Naive B cell (primary cell): ENCODE results near the gene PTPRT. TPM values are rescaled to one million over a fixed set of nuclear protein-coding genes. Genes with fewer than 3 reads are reported as not detected.

Source experiments
- ATAC-seq, 2 donors: fragments of 150-1000 bp; cut with Tn5 transposase; 2 replicates each; pipeline ENCODE4 v1.10.0; 2021; ENCODE audit warnings: low read depth in 2 of 2, mild to moderate bottlenecking in 2 of 2, moderate library complexity in 2 of 2
- DNase-seq: peaks from one replicate; pipeline ENCODE4 v3.0.0; 2022
- H3K27ac Mint-ChIP-seq, 6 donors: one replicate each; pipeline ENCODE4 v1.8.0; 2020 to 2022; ENCODE audit warnings: mild to moderate bottlenecking in 6 of 6, mixed read lengths in 6 of 6, moderate library complexity in 5 of 6, inconsistent platforms in 2 of 6
- H3K27me3 Mint-ChIP-seq, 3 donors: one replicate each; pipeline ENCODE4 v1.8.0; 2021 to 2022; ENCODE audit warnings: mixed read lengths in 3 of 3, mild to moderate bottlenecking in 1 of 3
- H3K36me3 Mint-ChIP-seq, 2 donors: one replicate each; pipeline ENCODE4 v1.8.0; 2020 to 2022; ENCODE audit warnings: mixed read lengths in 2 of 2, inconsistent platforms in 1 of 2, mild to moderate bottlenecking in 1 of 2
- H3K4me1 Mint-ChIP-seq, 3 donors: one replicate each; pipeline ENCODE4 v1.8.0; 2020 to 2022; ENCODE audit warnings: mixed read lengths in 3 of 3, inconsistent platforms in 1 of 3, mild to moderate bottlenecking in 1 of 3, moderate library complexity in 1 of 3
- H3K4me3 Mint-ChIP-seq, 8 donors: one replicate each; pipeline ENCODE4 v1.8.0; 2020 to 2022; ENCODE audit warnings: mild to moderate bottlenecking in 8 of 8, mixed read lengths in 8 of 8, moderate library complexity in 8 of 8, inconsistent platforms in 2 of 8
- H3K9me3 Mint-ChIP-seq, 7 donors: one replicate each; pipeline ENCODE4 v1.8.0; 2020 to 2022; ENCODE audit warnings: mixed read lengths in 7 of 7, mild to moderate bottlenecking in 5 of 7, inconsistent platforms in 2 of 7, moderate library complexity in 1 of 7
- polyA plus RNA-seq, 6 donors: library from polyadenylated mRNA; unstranded; fragments of 300-500 nt; fragmentation: Illumina TruSeq; gene quantifications; one replicate each; pipeline ENCODE4 v1.2.3, GENCODE V29; 2021; ENCODE audit warnings: low read depth in 6 of 6

PTPRT gene
- polyA plus RNA-seq, 6 donors from 2014 or later: not detected

DNA sequence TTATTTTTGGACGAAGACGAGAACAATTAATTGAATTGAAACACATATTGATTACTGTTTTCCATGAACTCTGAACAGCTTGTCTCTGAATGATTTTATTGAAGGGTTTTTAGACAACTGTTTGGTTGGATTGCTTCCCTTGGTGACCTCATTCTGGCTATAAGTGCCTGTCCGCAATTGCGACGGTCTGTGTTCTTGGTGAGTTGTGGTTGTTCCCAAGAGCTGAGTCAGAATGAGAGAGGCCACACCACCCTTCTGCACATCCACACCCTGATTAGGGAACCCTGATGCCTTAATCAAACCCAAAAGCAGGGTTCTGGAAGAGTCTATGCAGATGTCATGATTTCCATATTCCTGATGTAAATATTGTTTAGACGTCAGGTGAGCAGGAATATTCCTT is 747.0 kb downstream of the PTPRT start:
- DNase-seq: no peak
- ATAC-seq: no peak
- Mint-ChIP-seq H3K9me3 (peaks cover 0 to 12% (median 2%) of the 10 kb centered on the region in 7 donors), H3K4me3 (no peak overlapping the region), H3K27ac (no peak overlapping the region), H3K4me1 (no peaks in the 10 kb centered on the region), H3K27me3 (no peaks in the 10 kb centered on the region), H3K36me3 (no peaks in the 10 kb centered on the region)

DNA sequence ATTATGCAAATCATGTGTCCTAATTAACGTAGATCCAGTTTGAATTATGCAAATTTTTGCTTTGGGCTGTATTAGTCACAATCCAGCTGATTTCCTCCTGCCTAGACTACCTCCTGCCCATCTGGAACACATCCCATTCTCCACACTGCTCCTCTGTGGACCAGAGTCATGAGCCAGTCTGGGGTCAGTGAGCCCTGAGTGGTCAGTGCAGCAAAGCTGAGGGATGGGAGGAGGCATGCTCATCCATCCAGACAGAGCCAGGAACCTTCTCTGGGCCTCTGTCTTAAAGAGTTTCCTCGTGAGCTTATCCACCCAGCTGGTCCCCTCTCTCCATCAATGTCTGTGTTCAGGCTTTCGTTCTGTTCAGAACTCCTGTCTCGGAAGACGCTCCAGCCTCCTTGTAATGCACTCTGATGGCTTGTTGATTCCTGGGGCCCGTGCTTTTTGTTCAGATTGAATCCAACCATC is 747.8 kb downstream of the PTPRT start:
- Mint-ChIP-seq H3K27me3 (no peaks in the 10 kb centered on the region), H3K4me1 (no peaks in the 10 kb centered on the region), H3K36me3 (no peaks in the 10 kb centered on the region), H3K4me3 (no peak overlapping the region), H3K27ac (no peak overlapping the region), H3K9me3 (peaks cover 0 to 12% (median 2%) of the 10 kb centered on the region in 7 donors)
- no peak for ATAC-seq
- DNase-seq: no peak

DNA sequence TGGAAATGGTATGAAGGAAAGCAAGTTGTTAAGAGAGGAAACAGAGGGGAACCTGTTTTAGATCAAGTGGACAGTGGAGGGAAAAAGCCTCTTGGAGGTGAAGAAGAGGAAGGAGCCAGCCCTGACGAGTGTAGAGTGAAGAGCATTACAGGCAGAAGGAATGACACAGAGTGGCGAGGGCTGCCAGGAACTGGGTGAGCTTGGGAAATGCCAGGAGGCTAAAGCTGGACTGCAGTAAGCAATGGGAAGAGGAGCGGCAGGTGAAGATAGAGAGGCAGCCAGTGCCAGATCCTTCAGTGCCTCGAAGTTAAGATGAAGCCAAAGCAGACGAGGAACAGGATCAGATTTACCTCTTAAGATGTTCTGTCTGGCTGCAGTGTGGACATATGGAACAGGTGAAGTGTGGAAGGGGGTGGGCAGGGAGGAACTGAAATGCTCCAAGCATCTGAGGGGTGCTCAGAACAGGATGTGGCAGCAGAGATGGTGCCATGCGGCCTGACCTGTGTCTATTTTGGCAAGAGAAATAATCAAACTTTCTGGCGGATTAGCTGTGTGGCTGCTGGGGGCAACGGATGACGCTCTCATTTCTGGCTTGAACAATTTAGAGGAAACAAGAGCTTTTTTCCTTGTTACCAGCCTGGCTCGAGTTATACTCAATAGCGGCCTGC is 748.4 kb downstream of the PTPRT start:
- no peak for ATAC-seq
- H3K27ac Mint-ChIP-seq: no peak overlapping the region
- no peaks in the 10 kb centered on the region for H3K4me1 Mint-ChIP-seq
- H3K9me3 Mint-ChIP-seq: peaks cover 0 to 12% (median 2%) of the 10 kb centered on the region in 7 donors
- H3K4me3 Mint-ChIP-seq: no peak overlapping the region
- H3K36me3 Mint-ChIP-seq: no peaks in the 10 kb centered on the region
- H3K27me3 Mint-ChIP-seq: no peaks in the 10 kb centered on the region
- no peak for DNase-seq

DNA sequence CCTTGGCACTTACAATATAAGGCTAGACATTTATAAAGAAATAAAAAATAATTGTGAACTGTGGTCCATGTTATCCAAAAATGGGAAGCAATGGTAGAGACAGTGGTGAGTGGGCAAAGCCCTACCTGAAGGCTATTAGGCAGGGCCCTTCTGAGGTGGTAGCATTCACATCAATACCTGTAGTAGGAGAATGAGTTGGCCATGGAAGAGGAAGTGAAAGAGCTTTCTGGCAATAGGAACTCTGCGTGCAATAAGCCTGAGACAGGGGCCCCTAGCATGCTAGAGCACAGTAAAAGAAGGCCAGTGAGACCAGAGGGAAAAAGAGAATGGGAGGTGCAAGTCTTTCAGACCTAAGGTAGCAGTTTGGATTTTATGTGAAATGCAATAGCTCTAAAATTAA is 754.5 kb downstream of the PTPRT start:
- DNase-seq (no peak), ATAC-seq (no peak)
- H3K27ac Mint-ChIP-seq: no peak overlapping the region
- no peak overlapping the region for H3K4me3 Mint-ChIP-seq
- peaks cover 0 to 3% (median 0%) of the 10 kb centered on the region in 7 donors for H3K9me3 Mint-ChIP-seq
- H3K4me1 Mint-ChIP-seq: no peaks in the 10 kb centered on the region
- no peaks in the 10 kb centered on the region for H3K27me3 Mint-ChIP-seq
- H3K36me3 Mint-ChIP-seq: no peaks in the 10 kb centered on the region

DNA sequence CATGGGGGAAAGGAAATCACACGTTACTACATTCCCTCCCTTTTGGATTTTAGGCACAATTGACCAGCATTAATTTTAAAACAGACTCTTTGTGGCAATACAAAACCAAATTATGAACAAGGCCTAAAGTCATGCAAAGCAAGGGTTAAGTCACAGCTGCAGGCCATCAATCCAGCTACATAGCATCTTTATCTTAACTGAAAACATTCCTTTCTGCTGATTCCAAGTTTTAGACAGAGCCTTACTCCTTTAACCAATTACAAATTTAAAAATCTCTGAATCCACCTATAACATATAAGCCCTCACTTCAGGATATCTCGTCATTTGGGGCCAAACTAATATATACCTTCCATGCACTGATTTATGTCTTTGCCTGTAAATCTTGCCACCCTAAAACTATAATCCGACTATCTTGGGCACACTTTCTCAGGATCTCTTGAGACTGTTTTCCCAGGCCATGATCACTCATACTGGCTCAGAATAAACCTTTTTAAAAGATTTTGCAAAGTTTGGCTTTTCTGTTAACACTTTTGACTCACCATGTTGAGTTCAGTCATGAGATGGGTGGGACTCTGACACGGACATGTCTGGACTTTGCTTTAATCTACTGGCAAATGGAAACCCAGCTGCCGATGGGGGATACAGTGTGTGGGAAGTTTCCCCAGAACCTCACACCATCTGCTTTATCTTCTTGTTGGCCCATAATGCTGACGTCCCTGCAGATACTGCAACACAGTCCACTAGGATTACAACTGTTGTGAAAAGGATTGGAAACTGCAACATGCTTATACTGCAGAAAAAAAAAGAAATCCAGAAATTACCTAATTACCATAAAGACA is 757.0 kb downstream of the PTPRT start:
- DNase-seq: no peak
- H3K4me3 Mint-ChIP-seq: no peak overlapping the region

DNA sequence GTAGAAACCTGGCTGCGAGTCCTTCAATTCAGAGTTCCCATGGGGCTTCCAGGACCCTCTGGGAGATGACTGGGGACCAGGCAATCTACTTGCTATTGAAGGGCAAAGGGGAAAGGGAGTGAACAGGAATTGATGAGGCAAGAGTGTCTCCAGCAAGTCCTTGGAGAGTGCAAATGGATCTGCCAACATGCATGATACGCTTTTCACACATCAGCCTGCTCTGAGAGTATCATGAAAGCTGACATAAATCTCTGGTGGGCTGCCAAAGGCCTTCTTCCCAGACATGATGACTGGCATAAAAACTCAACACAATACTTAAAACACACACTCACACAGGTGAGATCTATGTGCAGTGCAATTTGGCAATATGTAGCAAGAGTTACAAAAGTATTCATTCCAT is 759.1 kb downstream of the PTPRT start:
- Mint-ChIP-seq H3K27me3 (no peaks in the 10 kb centered on the region), H3K4me3 (no peak overlapping the region), H3K36me3 (no peaks in the 10 kb centered on the region), H3K27ac (no peak overlapping the region), H3K9me3 (peaks cover 0 to 18% (median 5%) of the 10 kb centered on the region in 7 donors), H3K4me1 (no peaks in the 10 kb centered on the region)
- DNase-seq: no peak
- no peak for ATAC-seq

More for the DNA sequence above, 757.0 kb downstream of the PTPRT start:
- Mint-ChIP-seq H3K9me3 (peaks cover 0 to 11% (median 2%) of the 10 kb centered on the region in 7 donors), H3K27me3 (no peaks in the 10 kb centered on the region), H3K36me3 (no peaks in the 10 kb centered on the region), H3K4me1 (no peaks in the 10 kb centered on the region), H3K27ac (peak overlapping the region in 1 of 6 donors; percentile 52)
- ATAC-seq: no peak

DNA sequence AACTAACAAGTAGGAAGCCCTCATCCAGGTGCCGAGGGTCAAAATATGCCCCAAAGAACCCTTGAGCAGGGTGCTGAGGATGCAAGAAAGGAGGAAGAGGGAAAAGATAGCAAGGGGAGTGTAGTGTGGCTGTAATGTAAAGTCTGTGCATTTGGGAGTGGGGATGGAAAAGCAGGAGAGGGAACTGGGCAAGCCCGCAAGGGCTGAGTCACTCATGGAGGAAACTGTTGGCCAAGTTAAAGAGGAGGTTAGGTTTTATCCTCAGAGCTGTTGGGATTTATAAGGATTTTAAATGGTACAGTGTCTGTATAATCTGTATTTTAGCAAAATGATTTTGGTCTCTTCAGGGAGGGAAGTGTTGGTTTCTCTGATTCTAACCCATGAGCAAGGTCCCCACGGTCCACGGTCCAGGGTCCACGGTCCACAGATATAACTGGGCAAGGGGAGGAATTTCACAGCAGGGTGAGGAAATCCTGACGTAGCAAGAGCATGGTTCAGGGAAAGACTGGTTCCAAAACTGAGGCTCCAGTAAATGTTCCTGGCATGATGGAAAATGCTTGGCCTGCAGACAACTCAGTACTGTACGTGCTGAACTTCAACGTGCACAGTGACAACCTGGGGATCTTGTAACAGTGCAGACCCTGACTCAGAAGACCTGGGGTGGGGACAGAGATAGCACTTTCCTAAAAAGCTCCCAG is 759.8 kb downstream of the PTPRT start:
- Mint-ChIP-seq H3K4me3 (peak overlapping the region in 1 of 8 donors; percentile 3), H3K36me3 (no peaks in the 10 kb centered on the region), H3K27ac (no peak overlapping the region), H3K27me3 (no peaks in the 10 kb centered on the region), H3K9me3 (peaks cover 0 to 19% (median 5%) of the 10 kb centered on the region in 7 donors), H3K4me1 (no peaks in the 10 kb centered on the region)
- no peak for DNase-seq
- no peak for ATAC-seq

DNA sequence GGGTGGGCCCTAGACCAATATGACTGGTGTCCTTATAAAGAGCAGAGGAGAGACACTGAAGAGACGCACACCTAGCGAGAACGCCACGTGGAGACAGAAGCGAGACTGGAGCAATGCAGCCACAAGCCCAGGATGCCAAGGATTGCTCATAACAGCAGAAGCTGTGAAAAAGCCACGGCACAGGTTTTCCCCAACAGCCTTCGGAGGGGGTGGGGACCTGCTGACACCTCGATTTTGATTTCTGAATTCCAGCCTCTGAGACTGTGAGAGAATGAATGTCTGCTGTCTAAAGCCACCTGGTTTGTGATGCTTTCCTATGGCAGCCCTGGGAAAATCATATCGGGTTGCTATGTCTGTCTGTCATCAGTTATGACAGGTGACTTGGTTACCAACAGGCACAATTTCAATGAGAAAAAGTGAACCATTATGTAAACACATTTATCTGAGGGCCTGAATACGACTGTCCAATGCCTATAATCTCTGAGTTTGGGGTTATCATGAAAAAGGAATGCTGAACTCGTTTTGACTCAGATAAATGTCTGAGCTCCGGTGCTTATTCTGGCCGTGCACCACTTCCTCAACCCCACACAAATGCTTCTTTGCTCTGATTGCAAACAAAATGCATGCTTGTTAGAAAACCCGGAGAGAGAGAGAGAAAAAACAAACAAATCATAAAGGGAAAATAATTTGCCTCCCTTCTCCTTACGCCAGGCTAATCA is 769.7 kb downstream of the PTPRT start:
- no peak overlapping the region for H3K27ac Mint-ChIP-seq
- H3K27me3 Mint-ChIP-seq: no peaks in the 10 kb centered on the region
- ATAC-seq (no peak), DNase-seq (no peak)
- H3K4me3 Mint-ChIP-seq: no peak overlapping the region
- peaks cover 0 to 11% (median 4%) of the 10 kb centered on the region in 7 donors for H3K9me3 Mint-ChIP-seq
- H3K4me1 Mint-ChIP-seq: no peaks in the 10 kb centered on the region
- no peaks in the 10 kb centered on the region for H3K36me3 Mint-ChIP-seq

DNA sequence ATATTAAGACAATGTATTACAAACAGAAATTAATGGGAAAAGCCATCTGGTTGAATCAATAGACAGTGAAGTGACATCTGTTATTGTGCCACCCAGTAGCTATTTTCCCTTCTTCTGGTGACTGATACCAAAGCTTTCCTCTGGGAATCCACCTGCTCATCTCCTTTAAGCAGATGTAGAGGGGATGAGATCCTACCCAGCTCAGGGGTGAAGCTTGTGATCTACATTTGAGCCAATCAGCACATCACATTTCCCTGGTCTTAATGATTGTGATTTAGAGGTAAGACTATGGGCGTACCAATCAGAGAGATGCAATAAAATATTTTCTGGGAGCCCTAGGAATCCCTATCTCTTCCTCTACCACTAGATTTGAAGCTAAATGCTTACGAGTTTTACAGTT is 782.9 kb downstream of the PTPRT start:
- peaks cover 0 to 8% (median 5%) of the 10 kb centered on the region in 7 donors for H3K9me3 Mint-ChIP-seq
- no peaks in the 10 kb centered on the region for H3K27me3 Mint-ChIP-seq
- no peak overlapping the region for H3K27ac Mint-ChIP-seq
- no peak overlapping the region for H3K4me3 Mint-ChIP-seq
- H3K4me1 Mint-ChIP-seq: no peaks in the 10 kb centered on the region
- no peaks in the 10 kb centered on the region for H3K36me3 Mint-ChIP-seq
- ATAC-seq (no peak), DNase-seq (no peak)

DNA sequence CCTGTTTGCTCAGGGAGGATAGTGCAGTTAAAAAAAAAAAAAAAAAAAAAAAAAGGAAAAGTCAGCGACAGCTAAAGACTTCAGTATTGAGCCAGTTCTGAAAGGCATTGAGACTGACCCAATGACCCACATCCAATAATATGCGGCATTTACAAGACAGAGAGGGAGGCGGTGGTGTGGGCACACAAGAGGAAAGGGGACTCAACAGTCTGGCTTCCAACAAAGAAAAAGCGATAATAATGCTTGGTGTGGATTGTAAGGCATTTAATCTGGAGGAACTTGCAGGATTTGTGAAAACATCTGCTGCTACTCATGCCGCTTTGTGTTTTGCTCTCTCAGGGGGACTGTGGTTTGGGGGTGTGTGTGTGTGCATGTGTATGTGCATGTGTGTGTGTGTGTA is 787.3 kb downstream of the PTPRT start:
- peaks cover 0 to 9% (median 2%) of the 10 kb centered on the region in 7 donors for H3K9me3 Mint-ChIP-seq
- H3K4me3 Mint-ChIP-seq: no peak overlapping the region
- H3K27ac Mint-ChIP-seq: peak overlapping the region in 1 of 6 donors; percentile 68
- H3K27me3 Mint-ChIP-seq: peaks cover 0 to 3% (median 0%) of the 10 kb centered on the region in 3 donors
- DNase-seq (no peak), ATAC-seq (no peak)
- no peaks in the 10 kb centered on the region for H3K4me1 Mint-ChIP-seq
- H3K36me3 Mint-ChIP-seq: no peaks in the 10 kb centered on the region

DNA sequence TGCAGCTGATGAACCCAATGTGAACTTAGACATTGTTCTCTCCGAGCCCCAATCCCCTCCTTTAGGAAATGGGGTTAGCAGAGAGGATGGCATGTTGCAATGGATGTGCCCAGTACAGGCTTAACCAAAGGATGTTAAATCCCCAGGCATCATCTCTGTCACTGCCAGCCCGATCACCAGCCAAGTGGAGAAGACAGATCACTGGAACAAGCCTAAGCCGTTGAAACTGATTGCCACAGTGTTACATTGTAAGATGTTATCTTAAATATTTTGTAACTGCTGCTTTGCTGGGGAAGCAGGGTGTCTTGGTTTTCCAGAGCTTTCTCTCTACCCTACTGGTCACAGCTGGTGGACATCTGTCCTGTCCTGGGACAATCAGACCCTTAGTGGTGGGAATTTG is 788.1 kb downstream of the PTPRT start:
- ATAC-seq (no peak), DNase-seq (no peak)
- Mint-ChIP-seq H3K27ac (no peak overlapping the region), H3K4me1 (no peaks in the 10 kb centered on the region), H3K27me3 (peaks cover 0 to 3% (median 0%) of the 10 kb centered on the region in 3 donors), H3K9me3 (peaks cover 0 to 9% (median 4%) of the 10 kb centered on the region in 7 donors), H3K4me3 (no peak overlapping the region), H3K36me3 (no peaks in the 10 kb centered on the region)

DNA sequence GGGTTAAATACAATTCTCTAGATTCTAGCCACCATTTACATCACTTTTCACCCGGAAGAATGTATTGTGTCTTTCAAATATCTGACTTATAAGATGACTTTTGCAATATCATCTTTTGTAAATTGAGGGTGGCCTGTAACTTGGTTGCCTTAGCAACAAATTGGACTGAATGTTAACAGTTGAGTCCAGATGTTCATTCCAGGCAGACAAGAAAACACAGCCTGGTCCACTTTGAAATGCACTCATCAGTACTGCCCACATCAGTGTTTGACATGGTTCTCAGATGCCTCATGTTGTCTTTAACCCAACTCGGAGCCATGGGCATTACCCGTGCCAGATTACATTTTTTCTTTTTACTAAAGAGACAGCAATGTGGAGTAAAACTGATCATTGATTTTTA is 789.9 kb downstream of the PTPRT start:
- ATAC-seq (no peak), DNase-seq (no peak)
- Mint-ChIP-seq H3K36me3 (no peaks in the 10 kb centered on the region), H3K9me3 (peaks cover 0 to 9% (median 4%) of the 10 kb centered on the region in 7 donors), H3K4me3 (no peak overlapping the region), H3K4me1 (no peaks in the 10 kb centered on the region), H3K27me3 (peaks cover 0 to 3% (median 0%) of the 10 kb centered on the region in 3 donors), H3K27ac (no peak overlapping the region)

DNA sequence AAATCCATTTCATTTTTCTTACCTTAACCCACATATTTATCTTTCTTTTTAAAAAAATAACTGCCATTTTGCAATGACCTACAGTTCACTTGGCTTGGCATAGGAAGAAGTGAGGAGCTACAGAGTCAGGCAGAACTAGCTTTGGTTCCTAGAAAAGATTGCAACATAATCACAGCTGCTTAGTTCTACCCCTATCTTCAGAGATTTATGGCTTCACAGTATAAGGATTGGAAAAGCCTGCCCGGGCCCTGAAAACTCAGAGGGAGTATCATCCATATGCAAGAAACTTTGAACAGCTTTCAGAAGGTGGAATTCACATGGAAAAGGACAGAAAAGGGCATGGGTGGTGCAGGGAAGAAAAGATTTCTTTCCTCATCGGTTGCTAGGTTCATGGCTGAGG is 797.3 kb downstream of the PTPRT start:
- H3K9me3 Mint-ChIP-seq: peaks cover 0 to 17% (median 4%) of the 10 kb centered on the region in 7 donors
- no peak overlapping the region for H3K4me3 Mint-ChIP-seq
- H3K36me3 Mint-ChIP-seq: no peaks in the 10 kb centered on the region
- ATAC-seq (no peak), DNase-seq (no peak)
- no peaks in the 10 kb centered on the region for H3K27me3 Mint-ChIP-seq
- no peaks in the 10 kb centered on the region for H3K4me1 Mint-ChIP-seq
- no peak overlapping the region for H3K27ac Mint-ChIP-seq
